HG02973 (cell line): ENCODE measurements around the gene ANKS1B.

Source experiments
- ATAC-seq: cut with Tn5 transposase; IDR thresholded peaks from one replicate; pipeline ENCODE4 v1.9.1; 2021; ENCODE audit warnings: moderate library complexity; ENCODE audit not compliant: unreplicated experiment

The ANKS1B gene

GRCh38 chr12:98909746-98910145, 1075.0 kb downstream of the ANKS1B start:
- ATAC-seq, result no peak

GRCh38 chr12:98908866-98909265, 1075.9 kb downstream of the ANKS1B start:
- ATAC-seq, result no peak

- ATAC-seq, result no peak
Measured at GRCh38 chr12:98903875-98904274, 1080.9 kb downstream of the ANKS1B start.

GRCh38 chr12:98901189-98901588, 1083.5 kb downstream of the ANKS1B start:
- ATAC-seq, result no peak

- ATAC-seq, result no peak
Measured at GRCh38 chr12:98896938-98897337, 1087.8 kb downstream of the ANKS1B start.

- no peak for ATAC-seq
Measured at GRCh38 chr12:98895086-98895651, 1089.6 kb downstream of the ANKS1B start.

- no peak for ATAC-seq
Measured at GRCh38 chr12:98894412-98895085, 1090.2 kb downstream of the ANKS1B start.

GRCh38 chr12:98893675-98894411, 1090.9 kb downstream of the ANKS1B start:
- no peak for ATAC-seq

- ATAC-seq, result no peak
Measured at GRCh38 chr12:98893126-98893674, 1091.5 kb downstream of the ANKS1B start.

- ATAC-seq, result no peak
Measured at GRCh38 chr12:98885778-98886177, 1099.0 kb downstream of the ANKS1B start.

GRCh38 chr12:98883231-98883630, 1101.5 kb downstream of the ANKS1B start:
- no peak for ATAC-seq

- no peak for ATAC-seq
Measured at GRCh38 chr12:98882526-98882925, 1102.2 kb downstream of the ANKS1B start.

- ATAC-seq, result no peak
Measured at GRCh38 chr12:98873776-98874175, 1111.0 kb downstream of the ANKS1B start.

GRCh38 chr12:98870504-98870903, 1114.2 kb downstream of the ANKS1B start:
- no peak for ATAC-seq

GRCh38 chr12:98869886-98870503, 1114.7 kb downstream of the ANKS1B start:
- ATAC-seq, result no peak

GRCh38 chr12:98868538-98868937, 1116.2 kb downstream of the ANKS1B start:
- ATAC-seq, result no peak

GRCh38 chr12:98868076-98868475, 1116.7 kb downstream of the ANKS1B start:
- ATAC-seq, result no peak

- ATAC-seq, result no peak
Measured at GRCh38 chr12:98864363-98864762, 1120.4 kb downstream of the ANKS1B start.

GRCh38 chr12:98863167-98863566, 1121.6 kb downstream of the ANKS1B start:
- no peak for ATAC-seq

GRCh38 chr12:98861251-98861650, 1123.5 kb downstream of the ANKS1B start:
- ATAC-seq, result no peak

GRCh38 chr12:98856897-98857540, 1127.7 kb downstream of the ANKS1B start:
- no peak for ATAC-seq
